HG02610 (cell line): ENCODE data around the gene XPO1.
"Not testable (repeated sequence)": the region's sequence is repeated elsewhere in the genome, so short reads cannot be mapped to it uniquely, and the experiment has no call there.

Experiments
- ATAC-seq: cut with Tn5 transposase; IDR thresholded peaks from one replicate; pipeline ENCODE4 v1.9.1; 2021; ENCODE audit warnings: mild to moderate bottlenecking, moderate library complexity; ENCODE audit not compliant: unreplicated experiment

The XPO1 gene

GRCh38 chr2:61538200-61538919 is at the start of gene XPO1:
TSS of gene XPO1 (minus strand) at chr2:61538356. CDS start at chr2:61533897, 4,459 bp downstream.
- ATAC-seq = peak; percentile 83

DNA sequence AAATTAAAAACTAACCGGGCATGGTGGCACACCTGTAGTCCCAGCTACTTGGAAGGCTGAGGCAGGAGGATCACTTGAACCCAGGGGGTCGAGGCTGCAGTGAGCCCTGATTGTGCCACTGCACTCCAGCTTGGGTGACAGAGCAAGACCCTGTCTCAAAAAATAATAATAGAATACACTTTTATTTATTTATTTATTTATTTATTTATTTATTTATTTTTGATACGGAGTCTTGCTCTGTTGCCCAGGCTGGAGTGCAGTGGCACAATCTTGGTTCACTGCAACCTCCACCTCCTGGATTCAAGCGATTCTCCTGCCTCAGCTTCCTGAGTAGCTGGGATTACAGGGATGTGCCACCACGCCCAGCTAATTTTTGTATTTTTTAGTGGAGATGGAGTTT is 48.8 kb upstream of the XPO1 start:
- ATAC-seq = not testable (repeated sequence)

GRCh38 chr2:61585383-61585782 is 47.2 kb upstream of the XPO1 start:
- peak; percentile 72 for ATAC-seq

GRCh38 chr2:61584368-61584767 is 46.2 kb upstream of the XPO1 start:
- ATAC-seq = not testable (repeated sequence)

- no peak for ATAC-seq
These were observed 44.0 kb upstream of the XPO1 start for GRCh38 chr2:61582165-61582564.

DNA sequence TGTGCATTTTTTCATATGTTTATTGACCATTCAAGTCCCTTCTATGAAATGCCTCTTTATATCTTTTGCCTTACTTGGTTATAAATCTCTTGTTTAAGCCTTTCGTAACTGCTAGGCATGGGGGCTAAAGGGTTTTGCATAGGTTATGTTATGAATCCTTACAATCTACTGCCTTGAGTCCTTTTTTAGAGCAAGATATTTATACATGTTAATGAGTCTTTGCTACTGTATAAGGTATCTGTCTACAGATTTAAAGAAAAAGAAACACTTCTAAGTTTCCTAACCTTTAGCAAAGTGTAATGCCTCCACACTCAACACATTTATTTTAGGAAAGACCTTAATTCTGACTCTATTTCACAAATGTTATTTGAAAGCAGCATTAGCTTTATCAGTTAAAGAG is 43.6 kb upstream of the XPO1 start:
- no peak for ATAC-seq

DNA sequence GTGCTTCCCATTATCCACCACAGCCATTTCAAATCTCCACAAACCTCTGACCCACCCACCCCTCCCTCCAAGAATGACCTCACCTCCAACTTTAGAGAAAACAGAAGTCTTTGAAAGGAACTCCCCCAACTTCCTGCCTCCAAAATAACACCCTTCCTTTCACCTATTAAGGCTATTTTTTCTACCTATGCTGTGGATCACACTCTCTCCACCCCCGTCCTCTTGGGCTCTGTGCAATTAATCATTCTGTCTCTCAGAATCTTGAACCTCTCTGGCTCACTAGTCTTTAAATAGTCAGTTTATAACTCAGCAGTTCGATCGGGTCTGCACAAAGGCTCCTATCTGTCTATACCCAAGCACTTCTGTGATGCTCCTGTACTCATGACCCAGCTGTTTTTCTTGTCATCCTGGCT is 37.3 kb upstream of the XPO1 start:
- no peak for ATAC-seq

DNA sequence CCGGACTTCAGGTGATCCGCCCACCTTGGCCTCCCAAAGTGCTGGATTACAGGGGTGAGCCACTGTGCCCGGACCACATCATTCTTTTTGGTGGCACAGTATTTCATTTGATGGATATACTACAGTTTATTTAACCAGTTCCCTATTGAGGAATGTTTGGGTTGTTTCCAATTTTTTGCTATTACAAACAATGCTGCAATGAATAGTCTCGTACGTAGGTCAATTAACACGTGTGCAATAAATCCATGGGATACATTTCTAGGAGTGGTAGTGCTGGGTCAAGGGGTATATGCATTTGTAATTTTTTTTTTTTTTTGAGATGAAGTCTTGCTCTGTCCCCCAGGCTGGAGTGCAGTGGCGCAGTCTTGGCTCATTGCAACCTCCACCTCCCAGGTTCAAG is 28.4 kb upstream of the XPO1 start:
- no peak for ATAC-seq

DNA sequence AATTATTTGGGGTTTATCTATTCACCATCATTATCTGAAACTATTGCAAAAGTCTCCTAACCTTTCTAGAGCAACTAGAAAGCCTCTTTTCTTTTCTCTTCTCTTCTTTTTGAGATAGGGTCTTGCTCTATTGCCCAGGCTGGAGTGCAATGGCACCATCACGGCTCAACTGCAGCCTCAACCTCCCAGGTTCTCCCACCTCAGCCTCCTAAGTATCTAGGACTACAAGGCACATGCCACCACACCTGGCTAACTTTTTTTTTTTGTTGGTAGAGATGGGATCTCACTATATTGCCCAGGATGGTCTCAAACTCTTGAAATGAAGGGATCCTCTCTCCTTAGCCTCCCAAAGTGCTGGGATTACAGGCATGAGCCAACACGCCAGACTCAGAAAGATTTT is 24.5 kb upstream of the XPO1 start:
- ATAC-seq = no peak

- ATAC-seq = no peak
These were observed 20.0 kb upstream of the XPO1 start for GRCh38 chr2:61558160-61558559.

DNA sequence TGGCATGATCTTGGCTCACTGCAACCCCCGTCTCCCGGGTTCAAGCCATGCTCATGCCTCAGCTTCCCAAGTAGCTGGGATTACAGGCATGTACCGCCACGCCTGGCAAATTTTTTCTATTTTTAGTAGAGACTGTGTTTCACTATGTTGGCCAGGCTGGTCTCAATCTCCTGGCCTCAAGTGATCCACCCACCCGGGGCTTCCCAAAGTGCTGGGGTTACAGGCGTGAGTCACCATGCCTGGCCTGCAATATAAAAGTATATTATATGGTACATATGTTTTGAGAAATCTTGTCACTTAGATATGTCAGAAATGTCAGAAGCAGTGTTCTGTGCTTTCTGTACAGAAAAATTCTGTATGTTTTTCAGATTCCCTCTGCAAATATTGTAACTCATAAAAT is 19.2 kb upstream of the XPO1 start:
- no peak for ATAC-seq

- ATAC-seq = no peak
These were observed 16.4 kb upstream of the XPO1 start for GRCh38 chr2:61554604-61555003.

- no peak for ATAC-seq
These were observed 12.4 kb upstream of the XPO1 start for GRCh38 chr2:61550375-61551209.

GRCh38 chr2:61549546-61549945 is 11.4 kb upstream of the XPO1 start:
- ATAC-seq = no peak

DNA sequence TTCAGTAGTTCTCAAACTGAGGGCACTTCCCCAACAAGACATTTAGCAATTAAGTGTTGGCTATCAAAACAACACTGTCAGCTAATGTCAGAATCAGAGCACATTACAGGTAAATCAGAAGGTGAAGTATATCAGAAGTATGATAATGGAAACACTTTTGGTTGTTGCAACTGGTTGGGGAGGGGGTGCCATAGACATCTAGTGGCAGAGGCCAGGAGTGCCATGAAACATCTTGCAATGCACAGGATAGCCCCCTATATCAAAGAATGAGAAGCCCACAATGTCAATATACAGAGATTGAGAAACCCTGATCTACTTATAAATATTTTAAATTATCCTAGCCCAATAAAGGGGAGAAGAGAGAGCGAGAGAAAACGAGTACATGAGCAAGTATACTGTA is 4.9 kb upstream of the XPO1 start:
- ATAC-seq = no peak

DNA sequence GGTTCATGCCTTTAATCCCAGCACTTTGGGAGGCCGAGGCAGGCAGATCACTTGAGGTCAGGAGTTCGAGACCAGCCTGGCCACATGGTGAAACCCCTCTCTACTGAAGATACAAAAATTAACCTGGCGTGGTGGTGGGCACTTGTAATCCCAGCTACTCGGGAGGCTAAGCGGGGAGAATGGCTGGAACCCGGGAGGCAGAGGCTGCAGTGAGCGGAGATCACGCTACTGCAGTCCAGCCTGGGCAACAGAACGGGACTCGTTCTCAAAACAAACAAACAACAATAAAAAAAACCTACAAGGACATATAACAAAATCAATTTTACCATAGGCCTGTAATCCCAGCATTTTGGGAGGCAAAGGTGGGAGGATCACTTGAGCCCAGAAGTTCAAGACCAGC is 2.0 kb upstream of the XPO1 start:
- ATAC-seq = not testable (repeated sequence)

- no peak for ATAC-seq
These were observed 864 bp upstream of the XPO1 start for GRCh38 chr2:61538920-61539520.

DNA sequence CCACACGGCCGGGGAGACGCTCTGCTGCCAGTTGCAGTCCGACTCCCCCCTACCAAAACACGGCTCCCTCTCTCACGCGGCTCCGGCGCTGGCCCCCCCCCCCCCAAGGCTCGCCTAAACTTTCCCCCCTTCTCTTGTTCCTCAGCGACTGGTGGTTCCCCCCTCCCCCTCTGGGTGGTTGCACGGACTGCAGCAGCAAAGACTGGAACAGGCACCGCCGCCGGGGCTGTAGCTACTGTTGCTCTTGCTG is 281 bp downstream of the XPO1 start:
- ATAC-seq = no peak

GRCh38 chr2:61537277-61537949 is 743 bp downstream of the XPO1 start:
- ATAC-seq = no peak

DNA sequence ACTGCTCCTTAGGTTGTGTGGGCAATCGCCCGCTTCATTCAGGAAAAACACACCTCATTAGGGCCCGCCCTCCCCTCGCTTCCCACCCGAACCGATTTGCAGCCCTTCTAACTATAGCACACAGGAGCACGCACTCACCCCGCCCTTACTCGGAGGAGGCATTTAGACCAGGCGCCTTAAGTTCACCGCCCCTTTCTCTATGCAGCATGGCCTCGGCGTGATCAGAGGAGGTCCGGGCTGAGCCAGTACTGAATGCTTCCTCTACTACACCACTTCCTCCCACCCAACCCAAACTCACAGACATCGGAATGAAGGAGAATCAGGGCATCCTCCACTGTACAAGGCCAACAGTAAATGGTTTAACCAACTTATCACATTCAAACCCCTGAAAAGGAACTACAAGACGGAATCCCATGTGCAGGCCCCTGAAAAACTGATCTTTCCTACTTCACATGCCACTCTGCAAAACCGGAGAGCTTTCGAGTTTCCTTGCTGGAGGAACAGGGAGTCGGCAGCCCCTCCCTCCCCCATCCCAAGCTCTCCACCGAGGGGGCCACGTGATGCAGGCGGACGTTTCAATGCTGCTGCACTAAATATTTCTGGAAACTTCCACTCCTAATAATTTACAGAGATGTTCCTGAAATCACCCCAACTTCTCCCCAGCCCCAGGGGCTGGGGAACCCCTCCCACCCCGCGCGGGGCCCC is 1.4 kb downstream of the XPO1 start:
- ATAC-seq = peak; percentile 60

DNA sequence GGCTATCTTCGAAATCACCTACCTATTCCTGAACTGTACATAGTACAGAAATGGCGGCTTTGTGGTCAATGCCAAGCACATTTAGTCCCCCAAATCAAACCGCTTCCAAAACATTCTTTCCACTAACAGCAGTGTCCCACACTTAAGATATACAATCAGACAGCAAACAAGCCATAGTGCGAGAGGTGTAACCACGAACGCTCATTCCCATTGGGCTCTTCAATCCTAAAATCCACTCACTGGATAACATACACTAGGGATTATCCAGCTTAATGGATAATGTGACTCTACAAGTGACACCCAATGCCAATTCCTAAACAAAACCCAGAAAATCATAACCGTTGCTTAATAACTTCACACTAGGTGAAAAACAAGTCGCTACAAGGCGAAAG is 2.0 kb downstream of the XPO1 start:
- no peak for ATAC-seq
